T-helper 1 cell treated with Interleukin-12 subunit alpha and Interleukin-12 subunit beta and Interleukin-4 antibody, amounts not matched to agents 30 μg/mL and 1 μg/mL, for 36 hours (primary cell): ENCODE data around the gene EXOSC7.

Source experiments
- H3K27ac Mint-ChIP-seq: one replicate; pipeline ENCODE4 v1.8.0; 2021; ENCODE audit warnings: mild to moderate bottlenecking, mixed read lengths
- H3K27me3 Mint-ChIP-seq: one replicate; pipeline ENCODE4 v1.8.0; 2021; ENCODE audit warnings: low read depth, mixed read lengths
- H3K36me3 Mint-ChIP-seq: one replicate; pipeline ENCODE4 v1.8.0; 2021; ENCODE audit warnings: low read depth, mixed read lengths
- H3K4me1 Mint-ChIP-seq: one replicate; pipeline ENCODE4 v1.8.0; 2021; ENCODE audit warnings: low read depth, mixed read lengths
- H3K4me3 Mint-ChIP-seq: one replicate; pipeline ENCODE4 v1.8.0; 2021; ENCODE audit warnings: mild to moderate bottlenecking, moderate library complexity, mixed read lengths
- H3K9me3 Mint-ChIP-seq: one replicate; pipeline ENCODE4 v1.8.0; 2021; ENCODE audit warnings: mixed read lengths

Gene EXOSC7

GRCh38 chr3:45011756-45012508 is 35.9 kb downstream of the EXOSC7 start:
- H3K4me1 Mint-ChIP-seq = peaks cover 6% of the 10 kb centered on the region
- peaks cover 18% of the 10 kb centered on the region for H3K36me3 Mint-ChIP-seq

DNA sequence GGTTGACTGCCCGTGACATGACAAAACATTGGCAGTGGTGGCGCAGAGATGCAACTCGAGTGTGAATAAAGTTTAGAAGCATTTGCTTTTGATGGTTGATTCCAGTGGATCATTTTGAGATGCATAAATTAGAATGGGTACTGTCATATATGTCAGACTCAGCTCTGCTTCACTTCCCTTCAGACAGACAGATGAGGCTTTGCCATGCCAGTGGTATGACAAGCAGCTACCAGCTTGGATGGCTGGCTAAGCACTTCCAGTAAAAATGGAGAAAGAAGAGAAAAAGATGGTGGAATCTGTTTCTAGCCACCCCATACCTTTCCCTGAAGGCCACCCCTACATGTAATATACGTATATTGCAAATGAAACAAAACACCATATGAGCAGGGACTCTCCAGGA is 36.5 kb downstream of the EXOSC7 start:
- Mint-ChIP-seq H3K4me1 (peaks cover 6% of the 10 kb centered on the region), H3K36me3 (peaks cover 14% of the 10 kb centered on the region)

More at GRCh38 chr3:45011756-45012508, 35.9 kb downstream of the EXOSC7 start:
- Mint-ChIP-seq H3K4me3 (no peak overlapping the region), H3K9me3 (no peaks in the 10 kb centered on the region), H3K27me3 (no peaks in the 10 kb centered on the region), H3K27ac (peak overlapping the region; percentile 46)

DNA sequence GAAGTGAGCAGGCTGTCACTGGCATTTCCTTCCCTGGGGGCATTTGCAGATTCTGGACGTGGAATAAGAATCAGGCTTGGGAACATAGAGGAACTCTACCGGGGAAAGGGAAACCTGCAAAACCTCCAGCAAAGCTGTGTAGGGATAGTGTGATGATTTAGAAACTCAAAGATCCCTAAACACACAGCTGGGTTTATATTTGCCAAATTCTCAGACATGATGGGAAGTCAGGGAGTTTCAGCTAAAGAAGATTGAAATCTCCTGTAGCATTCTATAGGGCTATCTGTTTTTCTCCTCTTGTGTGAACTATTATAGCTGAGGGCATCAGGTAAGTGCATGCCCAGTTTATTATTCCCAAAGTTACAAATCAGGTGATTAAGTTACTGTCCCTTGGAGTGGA is 40.9 kb downstream of the EXOSC7 start:
- Mint-ChIP-seq H3K9me3 (no peaks in the 10 kb centered on the region), H3K36me3 (peaks cover 8% of the 10 kb centered on the region), H3K4me3 (no peak overlapping the region), H3K27me3 (no peaks in the 10 kb centered on the region), H3K4me1 (peaks cover 15% of the 10 kb centered on the region), H3K27ac (no peak overlapping the region)

More for the DNA sequence above, 36.5 kb downstream of the EXOSC7 start:
- H3K27me3 Mint-ChIP-seq = no peaks in the 10 kb centered on the region
- no peak overlapping the region for H3K27ac Mint-ChIP-seq
- H3K9me3 Mint-ChIP-seq = no peaks in the 10 kb centered on the region
- no peak overlapping the region for H3K4me3 Mint-ChIP-seq

GRCh38 chr3:45017821-45018220 is 41.8 kb downstream of the EXOSC7 start:
- Mint-ChIP-seq H3K27ac (no peak overlapping the region), H3K27me3 (no peaks in the 10 kb centered on the region), H3K4me3 (no peak overlapping the region), H3K9me3 (no peaks in the 10 kb centered on the region), H3K4me1 (peaks cover 13% of the 10 kb centered on the region), H3K36me3 (peaks cover 3% of the 10 kb centered on the region)

DNA sequence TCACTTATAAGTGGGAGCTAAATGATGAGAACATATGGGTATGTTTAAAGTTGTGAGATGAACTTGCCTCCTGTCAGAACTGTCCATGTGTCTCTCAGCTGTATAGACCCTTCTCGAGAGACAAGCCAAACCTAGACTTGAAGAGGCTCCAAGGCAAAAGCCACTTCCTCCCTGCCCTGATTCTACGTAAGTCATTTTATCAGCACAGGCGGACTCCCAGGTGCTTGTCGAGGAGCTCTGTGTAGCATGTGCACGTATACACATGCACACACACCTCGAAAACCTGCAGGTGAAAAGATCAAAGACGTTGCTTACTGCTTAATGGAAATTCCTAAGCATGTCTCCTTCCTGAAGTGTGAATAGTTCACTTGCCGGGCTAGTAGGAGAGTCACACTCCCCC is 44.5 kb downstream of the EXOSC7 start:
- Mint-ChIP-seq H3K27ac (peak overlapping the region; percentile 34), H3K36me3 (peaks cover 3% of the 10 kb centered on the region)

GRCh38 chr3:45021524-45022297 is 45.7 kb downstream of the EXOSC7 start:
- Mint-ChIP-seq H3K9me3 (no peaks in the 10 kb centered on the region), H3K4me1 (peaks cover 13% of the 10 kb centered on the region), H3K36me3 (peaks cover 3% of the 10 kb centered on the region), H3K27me3 (peaks cover 2% of the 10 kb centered on the region), H3K27ac (no peak overlapping the region), H3K4me3 (no peak overlapping the region)

More for the DNA sequence above, 44.5 kb downstream of the EXOSC7 start:
- Mint-ChIP-seq H3K4me3 (no peak overlapping the region), H3K4me1 (peaks cover 13% of the 10 kb centered on the region), H3K9me3 (no peaks in the 10 kb centered on the region), H3K27me3 (no peaks in the 10 kb centered on the region)

DNA sequence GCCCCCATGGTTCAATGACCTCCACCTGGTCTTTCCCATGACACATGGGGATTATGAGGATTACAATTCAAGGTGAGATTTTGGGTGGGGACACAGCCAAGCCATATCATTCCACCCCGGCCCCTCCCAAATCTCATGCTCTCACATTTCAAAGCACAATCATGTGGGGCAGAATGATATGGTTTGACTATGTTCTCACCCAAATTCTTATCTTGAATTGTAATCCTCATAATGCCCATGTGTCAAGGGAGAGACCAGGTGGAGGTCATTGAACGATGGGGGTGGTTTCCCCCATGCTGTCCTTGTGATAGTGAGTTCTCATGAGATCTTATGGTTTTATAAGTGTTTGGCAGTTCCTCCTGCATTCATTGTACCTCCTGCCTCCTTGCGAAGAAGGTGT is 47.6 kb downstream of the EXOSC7 start:
- Mint-ChIP-seq H3K36me3 (peaks cover 3% of the 10 kb centered on the region), H3K9me3 (no peaks in the 10 kb centered on the region), H3K4me1 (peaks cover 11% of the 10 kb centered on the region), H3K4me3 (no peak overlapping the region), H3K27me3 (peaks cover 5% of the 10 kb centered on the region), H3K27ac (no peak overlapping the region)

GRCh38 chr3:45024542-45025255 is 48.7 kb downstream of the EXOSC7 start:
- no peak overlapping the region for H3K4me3 Mint-ChIP-seq
- peaks cover 8% of the 10 kb centered on the region for H3K4me1 Mint-ChIP-seq
- H3K9me3 Mint-ChIP-seq = no peaks in the 10 kb centered on the region
- no peak overlapping the region for H3K27ac Mint-ChIP-seq
- peaks cover 3% of the 10 kb centered on the region for H3K36me3 Mint-ChIP-seq
- H3K27me3 Mint-ChIP-seq = peaks cover 5% of the 10 kb centered on the region

DNA sequence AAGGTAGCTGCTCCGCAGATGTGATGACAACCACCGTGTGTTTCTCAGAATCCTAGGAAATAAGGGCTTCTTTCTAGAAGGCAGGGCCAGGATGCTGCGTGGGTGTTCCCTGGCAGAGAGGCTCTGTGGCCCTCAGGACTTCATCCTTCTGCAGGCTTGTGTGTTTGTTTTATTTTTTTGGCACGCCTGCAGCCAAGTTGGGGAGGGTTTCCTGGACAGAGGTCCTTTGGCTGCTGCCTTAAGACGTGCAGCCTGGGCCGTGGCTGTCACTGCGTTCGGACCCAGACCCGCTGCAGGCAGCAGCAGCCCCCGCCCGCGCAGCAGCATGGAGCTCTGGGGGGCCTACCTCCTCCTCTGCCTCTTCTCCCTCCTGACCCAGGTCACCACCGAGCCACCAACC is 50.0 kb downstream of the EXOSC7 start, which contains the start of gene CLEC3B:
CLEC3B (plus strand) TSS at position 266 of the 400 bp plus-strand sequence; CDS start at position 326, 60 bp downstream.
- Mint-ChIP-seq H3K9me3 (no peaks in the 10 kb centered on the region), H3K4me3 (no peak within 1 kb of the TSS), H3K4me1 (peaks cover 2% of the 10 kb centered on the region), H3K27ac (no peak within 1 kb of the TSS), H3K36me3 (no peaks in the 10 kb centered on the region), H3K27me3 (peaks cover 5% of the 10 kb centered on the region)

GRCh38 chr3:45026957-45027356 is 50.9 kb downstream of the EXOSC7 start:
- Mint-ChIP-seq H3K36me3 (no peaks in the 10 kb centered on the region), H3K27me3 (peaks cover 5% of the 10 kb centered on the region), H3K4me3 (no peak overlapping the region), H3K4me1 (no peaks in the 10 kb centered on the region), H3K9me3 (no peaks in the 10 kb centered on the region), H3K27ac (no peak overlapping the region)

GRCh38 chr3:45027441-45027840 is 51.4 kb downstream of the EXOSC7 start:
- no peaks in the 10 kb centered on the region for H3K36me3 Mint-ChIP-seq
- H3K4me3 Mint-ChIP-seq = no peak overlapping the region
- peaks cover 5% of the 10 kb centered on the region for H3K27me3 Mint-ChIP-seq
- no peaks in the 10 kb centered on the region for H3K9me3 Mint-ChIP-seq
- no peaks in the 10 kb centered on the region for H3K4me1 Mint-ChIP-seq
- H3K27ac Mint-ChIP-seq = no peak overlapping the region

GRCh38 chr3:45029216-45029615 is 53.2 kb downstream of the EXOSC7 start:
- no peak overlapping the region for H3K27ac Mint-ChIP-seq
- peaks cover 12% of the 10 kb centered on the region for H3K27me3 Mint-ChIP-seq
- no peaks in the 10 kb centered on the region for H3K36me3 Mint-ChIP-seq
- H3K4me1 Mint-ChIP-seq = peaks cover 1% of the 10 kb centered on the region
- no peaks in the 10 kb centered on the region for H3K9me3 Mint-ChIP-seq
- H3K4me3 Mint-ChIP-seq = no peak overlapping the region

GRCh38 chr3:45029661-45030060 is 53.6 kb downstream of the EXOSC7 start:
- H3K9me3 Mint-ChIP-seq = no peaks in the 10 kb centered on the region
- H3K4me3 Mint-ChIP-seq = no peak overlapping the region
- peaks cover 16% of the 10 kb centered on the region for H3K27me3 Mint-ChIP-seq
- no peaks in the 10 kb centered on the region for H3K36me3 Mint-ChIP-seq
- no peak overlapping the region for H3K27ac Mint-ChIP-seq
- H3K4me1 Mint-ChIP-seq = peaks cover 6% of the 10 kb centered on the region

GRCh38 chr3:45031531-45031930 is 55.5 kb downstream of the EXOSC7 start:
- peaks cover 32% of the 10 kb centered on the region for H3K27me3 Mint-ChIP-seq
- H3K27ac Mint-ChIP-seq = no peak overlapping the region
- H3K4me1 Mint-ChIP-seq = peaks cover 15% of the 10 kb centered on the region
- no peak overlapping the region for H3K4me3 Mint-ChIP-seq
- H3K9me3 Mint-ChIP-seq = no peaks in the 10 kb centered on the region
- H3K36me3 Mint-ChIP-seq = no peaks in the 10 kb centered on the region
